GM19452 (cell line): ENCODE results near the gene PSMB11.

Experiments
- ATAC-seq: cut with Tn5 transposase; IDR thresholded peaks from one replicate; pipeline ENCODE4 v1.9.1; 2021; ENCODE audit not compliant: unreplicated experiment

Gene PSMB11

DNA sequence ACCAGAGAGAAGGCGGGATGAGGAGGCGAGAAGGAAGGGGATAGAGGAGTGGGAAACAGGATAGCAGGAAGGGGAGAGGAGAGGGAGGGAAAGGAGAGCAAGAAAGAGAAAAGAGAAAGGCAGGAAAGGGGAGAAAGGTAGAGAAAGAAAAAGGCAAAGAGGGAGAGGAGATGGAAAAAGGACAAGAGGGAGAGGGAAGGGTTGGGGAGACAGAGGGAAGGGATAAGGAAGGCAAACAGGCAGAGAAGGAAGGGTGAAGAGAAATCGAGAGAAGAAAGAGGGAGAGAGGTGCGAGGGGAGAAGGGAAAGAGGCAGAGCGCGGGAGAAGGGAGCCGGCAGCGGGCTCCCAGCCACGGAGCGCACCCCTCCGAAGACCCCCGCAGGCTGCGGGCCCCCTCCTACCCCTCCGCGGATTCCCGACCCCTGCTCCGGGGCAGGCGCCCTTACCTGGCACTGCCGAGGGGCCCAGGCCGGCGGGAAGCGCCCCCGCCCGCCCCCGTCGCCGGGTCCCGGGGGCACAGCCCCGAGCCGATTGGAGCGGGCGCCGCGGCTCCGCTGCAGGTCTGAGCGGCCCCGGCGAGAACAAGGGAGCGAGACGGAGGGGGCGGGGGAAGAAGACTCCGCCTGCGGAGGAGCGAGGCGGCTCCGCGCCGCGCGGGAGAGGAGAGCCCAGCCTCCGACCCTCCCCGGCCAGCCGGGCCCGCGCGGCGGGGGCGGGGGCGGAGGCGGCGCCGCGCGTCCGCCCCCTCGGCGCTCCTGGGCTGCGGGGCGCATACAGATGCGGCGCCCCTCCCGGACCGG, 15.1 kb downstream of the PSMB11 start, which contains the start of gene CDH24:
CDH24 (minus strand) TSS at position 565 of the 801 bp plus-strand sequence. CDS start 1,787 bp downstream, outside the sequence.
- peak; percentile 54 for ATAC-seq

DNA sequence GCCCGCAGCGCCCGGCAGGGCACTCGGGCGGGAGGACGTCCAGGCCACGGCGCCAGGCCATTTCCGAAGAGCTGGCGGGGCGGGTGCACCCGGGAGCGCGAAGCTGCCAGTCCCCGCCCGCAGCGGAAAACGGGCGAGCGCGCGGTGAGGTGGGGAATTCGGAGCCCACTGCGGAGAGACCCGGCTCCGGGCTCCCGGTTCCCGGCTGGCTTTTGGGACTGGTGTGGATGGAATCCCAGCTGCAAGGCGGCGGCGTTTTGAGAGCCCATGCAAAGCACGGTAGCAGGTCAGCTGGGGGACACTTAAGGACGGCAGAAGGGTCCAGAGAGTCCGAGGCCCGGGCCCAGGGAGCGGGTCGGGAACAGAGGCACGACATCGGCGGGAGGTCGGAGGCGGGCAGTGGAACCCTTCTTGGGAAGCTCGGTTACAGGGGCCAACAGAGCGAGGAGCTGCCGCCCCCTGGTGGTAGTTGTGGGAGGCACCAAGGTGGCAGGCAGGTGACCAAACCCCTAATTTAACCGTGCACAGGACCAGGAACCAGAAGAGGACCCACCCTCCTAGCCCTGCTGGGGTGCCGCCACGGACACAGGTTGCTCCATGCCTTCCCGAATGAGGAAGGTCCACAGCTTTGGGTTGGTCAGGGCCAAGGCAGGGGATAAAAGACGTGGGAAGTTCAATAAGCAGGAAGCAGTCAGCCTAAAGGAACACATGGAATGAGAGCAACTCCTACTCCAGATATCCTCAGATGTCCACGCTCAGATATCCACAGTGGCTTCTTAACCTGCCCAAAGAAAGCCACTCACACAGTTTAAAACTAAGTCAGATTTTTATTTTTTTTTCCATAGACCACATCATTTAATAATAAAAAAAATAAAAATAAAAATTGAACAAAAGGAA, 16.0 kb downstream of the PSMB11 start:
- ATAC-seq, result peak; percentile 54

DNA sequence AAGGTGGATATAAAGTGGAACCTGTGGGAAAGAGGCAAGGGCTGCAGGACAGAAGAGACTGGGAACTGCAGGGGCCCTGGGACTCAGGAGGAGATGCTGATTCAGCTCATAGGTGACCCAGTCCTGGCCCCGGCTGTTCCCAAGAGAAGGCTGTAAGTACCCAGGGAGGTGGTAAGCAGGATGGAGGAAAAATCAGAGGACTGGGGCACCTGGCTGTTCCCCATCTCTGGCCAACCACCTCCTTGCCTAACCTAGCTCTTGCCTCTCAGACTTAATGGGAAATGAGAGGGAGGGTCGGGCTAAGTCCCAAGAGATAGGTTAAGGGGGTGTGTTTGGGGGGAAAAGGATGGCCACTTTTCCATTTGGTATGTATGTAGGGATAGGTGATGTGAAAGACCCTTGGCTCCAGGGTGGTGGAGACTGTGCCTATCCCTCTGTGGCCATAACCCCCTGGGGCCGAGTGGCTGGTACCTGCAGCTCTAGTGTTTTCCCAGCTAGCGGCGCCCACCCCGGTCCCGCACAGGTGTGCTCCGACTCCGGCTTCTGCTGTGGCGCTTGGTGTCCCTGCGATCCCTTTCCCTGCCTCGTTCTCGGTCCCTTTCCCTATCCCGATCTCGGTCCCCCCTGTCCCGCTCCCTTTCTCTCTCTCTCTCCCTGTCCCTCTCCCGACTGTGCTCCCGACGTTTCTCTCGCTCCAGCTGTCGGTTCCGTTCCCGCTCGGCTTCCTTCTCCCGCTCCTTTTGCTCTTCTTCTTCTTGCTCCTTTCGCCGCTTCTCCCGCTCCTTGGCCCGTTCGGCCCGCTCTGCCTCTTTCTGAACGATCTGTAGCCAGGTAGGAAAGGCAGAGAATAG, 16.9 kb downstream of the PSMB11 start:
- ATAC-seq, result no peak

GRCh38 chr14:23060536-23061260, 18.7 kb downstream of the PSMB11 start:
- no peak for ATAC-seq

GRCh38 chr14:23062002-23062401, 20.0 kb downstream of the PSMB11 start:
- ATAC-seq, result no peak

DNA sequence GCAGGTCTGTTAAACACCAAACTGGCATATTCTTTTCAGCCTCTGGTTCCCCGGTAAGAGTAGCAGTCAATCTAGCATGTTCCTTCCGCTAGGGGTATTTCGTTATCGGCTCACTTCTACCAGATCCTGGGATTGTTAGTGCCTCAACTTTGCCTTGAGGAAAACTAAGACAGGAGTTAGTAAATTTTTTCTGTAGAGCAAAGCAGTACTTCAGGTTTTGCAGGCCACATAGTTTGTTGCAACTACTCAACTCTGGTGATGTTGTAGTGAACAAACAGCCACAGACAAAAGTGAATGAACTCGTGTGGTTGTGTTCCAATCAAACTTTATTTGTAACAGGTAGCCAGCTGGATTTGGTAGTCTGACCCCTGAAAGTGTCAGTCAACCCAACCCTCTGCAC, 21.6 kb downstream of the PSMB11 start:
- ATAC-seq, result no peak

DNA sequence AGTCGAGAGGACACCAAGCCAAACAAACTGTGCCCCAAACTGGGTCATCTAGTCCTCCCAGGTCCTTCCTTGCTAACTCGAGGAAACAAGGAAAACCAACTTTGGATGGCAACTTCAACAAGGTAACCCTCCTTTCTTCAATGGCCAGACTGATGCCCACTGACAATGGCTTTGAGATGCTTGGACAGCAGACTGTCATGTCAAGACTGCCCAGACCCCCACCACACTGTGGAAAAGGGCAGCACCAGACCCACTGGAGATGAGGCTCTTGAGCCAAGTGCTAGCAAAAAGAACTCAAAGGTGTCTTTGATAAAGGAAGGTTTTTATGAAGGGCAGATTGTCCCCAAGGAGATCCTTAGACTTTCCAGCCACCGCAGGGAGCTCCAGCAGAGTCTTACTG, 24.4 kb downstream of the PSMB11 start:
- ATAC-seq, result no peak

GRCh38 chr14:23066855-23067744, 25.1 kb downstream of the PSMB11 start:
- no peak for ATAC-seq

- ATAC-seq, result no peak
Measured at GRCh38 chr14:23067847-23068788, 26.1 kb downstream of the PSMB11 start.

DNA sequence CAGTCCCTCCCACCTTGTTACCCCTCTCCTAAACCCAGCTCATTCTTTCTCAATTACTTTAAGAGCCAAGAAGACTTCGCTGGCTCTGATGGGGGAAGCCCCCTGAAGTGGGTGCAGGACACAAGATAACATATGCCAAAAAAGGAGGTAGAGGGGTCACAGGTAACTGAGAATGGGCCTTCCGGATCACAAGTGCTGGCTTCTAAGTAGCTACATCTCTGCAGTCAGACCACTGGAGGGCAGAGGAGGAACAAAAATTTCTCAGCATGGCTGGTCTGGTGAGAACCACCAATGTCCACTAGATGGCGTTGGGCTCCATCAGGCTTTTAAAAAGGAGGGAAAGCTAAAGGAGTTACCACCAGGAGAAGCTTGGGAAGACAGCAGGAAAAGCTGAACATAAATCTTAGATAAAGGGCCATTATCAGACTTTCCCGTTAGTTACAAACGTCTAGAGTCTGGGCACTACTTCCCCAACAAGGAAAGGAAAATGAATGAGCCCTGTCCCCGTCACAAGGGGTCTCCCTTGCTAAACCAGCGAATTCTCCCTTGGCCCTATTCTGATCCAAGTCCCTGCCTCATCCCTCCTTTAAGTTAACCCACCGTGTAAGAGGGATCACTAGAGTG, 26.9 kb downstream of the PSMB11 start:
- peak; percentile 55 for ATAC-seq

DNA sequence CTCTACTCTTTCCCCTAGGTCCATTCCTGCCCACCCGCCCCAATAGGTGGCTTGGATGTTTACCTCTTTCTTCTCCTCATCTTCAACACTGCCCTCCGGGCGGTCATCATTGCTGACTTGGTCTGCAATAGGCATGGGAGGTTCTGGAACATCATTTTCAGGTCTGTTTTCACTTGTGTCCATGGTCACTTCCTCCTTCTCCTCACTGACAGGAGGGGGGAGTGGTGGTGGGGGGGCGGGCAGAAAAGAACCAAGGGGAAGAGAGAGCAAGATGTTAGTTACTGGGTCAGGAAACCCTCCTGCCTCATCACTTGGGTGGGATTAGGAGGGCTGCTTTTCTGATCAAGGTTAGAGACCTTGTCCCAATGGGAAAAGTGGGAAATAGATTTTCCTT, 27.4 kb downstream of the PSMB11 start:
- ATAC-seq, result no peak

DNA sequence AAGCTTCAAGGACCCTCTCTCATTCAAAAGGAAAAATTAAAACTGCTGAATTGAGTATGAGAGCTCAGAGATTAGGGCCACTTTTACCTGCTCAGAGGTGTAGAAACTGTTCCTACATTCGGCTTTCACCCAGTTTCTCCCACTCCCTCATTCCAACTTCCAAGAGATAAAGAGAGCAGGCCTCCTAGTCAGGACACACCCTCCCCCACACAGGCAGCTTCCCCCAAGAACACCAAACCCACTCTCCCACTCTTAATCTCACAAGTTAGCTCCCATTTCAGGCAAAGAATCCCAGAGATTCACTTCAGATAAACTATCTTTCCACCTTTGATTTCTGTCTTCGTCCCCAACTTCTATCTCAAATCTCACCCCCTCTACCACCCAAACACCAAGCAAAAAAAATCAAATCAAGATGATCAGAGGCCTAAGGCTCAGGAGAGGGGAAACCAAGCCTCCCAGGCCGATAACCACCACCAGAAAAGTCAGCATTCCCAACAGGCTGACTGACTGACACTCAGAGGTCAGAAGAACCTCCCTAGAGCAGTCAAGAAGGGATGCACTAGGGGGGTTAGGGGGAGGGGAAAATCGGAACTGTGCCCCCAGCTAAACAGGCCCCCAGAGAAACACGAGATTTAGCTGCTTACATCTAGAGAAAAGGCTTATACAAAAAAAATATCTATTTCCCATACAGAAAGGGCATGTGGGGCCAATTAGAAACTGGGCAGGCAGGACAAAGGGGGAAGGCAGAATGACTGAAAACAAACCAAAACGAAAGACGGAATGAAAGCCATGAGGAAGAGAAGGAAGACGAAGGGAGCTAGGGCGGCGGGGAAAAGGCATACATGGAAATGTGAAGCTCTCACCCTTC, 28.5 kb downstream of the PSMB11 start:
- no peak for ATAC-seq

- ATAC-seq, result peak; percentile 81
Measured at GRCh38 chr14:23071244-23071920, 29.4 kb downstream of the PSMB11 start.

GRCh38 chr14:23071921-23072539, 30.0 kb downstream of the PSMB11 start:
- ATAC-seq, result no peak

DNA sequence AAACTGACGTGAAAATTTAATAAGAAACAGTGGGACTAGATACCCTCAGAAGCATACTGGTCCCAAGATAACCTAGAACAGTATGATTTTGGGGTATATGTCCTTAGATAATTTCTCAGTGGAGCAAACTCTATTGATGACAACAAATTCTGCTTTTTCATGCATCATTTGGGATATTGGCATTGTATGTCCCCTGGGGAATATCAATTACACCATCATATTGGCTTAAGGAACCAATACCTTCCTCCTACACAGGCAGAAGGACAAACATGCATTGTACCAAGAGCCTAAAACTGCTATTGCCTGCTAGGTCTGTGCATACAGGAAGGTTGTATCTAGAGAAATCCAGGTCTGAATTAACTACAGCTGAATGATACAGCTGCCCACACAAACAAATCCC, 32.9 kb downstream of the PSMB11 start:
- no peak for ATAC-seq
